CD4-positive, alpha-beta T cell treated with Interleukin-6 for 4 hours (primary cell): ENCODE measurements around the gene LDAH.

ENCODE experiments used
- DNase-seq: peaks from one replicate; pipeline ENCODE4 v3.0.0-alpha.2; 2020; ENCODE audit warnings: mixed read lengths

LDAH gene

DNA sequence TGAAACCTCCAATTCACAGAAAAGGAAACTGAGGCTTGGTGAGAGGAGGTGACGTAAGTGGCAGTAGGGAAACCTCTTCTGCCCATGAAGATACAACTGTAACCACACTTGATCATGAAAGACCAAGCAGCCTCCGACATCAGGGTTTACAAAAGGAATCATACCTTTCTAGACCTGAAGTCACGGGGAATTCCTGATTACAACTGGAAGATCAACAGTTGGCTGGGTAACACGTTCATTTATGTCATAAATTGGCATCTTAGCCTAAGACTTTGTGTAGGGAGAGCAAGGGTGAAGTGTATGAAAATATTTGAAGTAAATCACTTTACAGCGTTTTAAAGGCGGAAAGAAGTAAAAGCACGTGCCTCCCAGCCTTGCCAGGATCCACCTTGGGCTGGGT lies 172.9 kb downstream of the LDAH start:
- DNase-seq: no peak

DNA sequence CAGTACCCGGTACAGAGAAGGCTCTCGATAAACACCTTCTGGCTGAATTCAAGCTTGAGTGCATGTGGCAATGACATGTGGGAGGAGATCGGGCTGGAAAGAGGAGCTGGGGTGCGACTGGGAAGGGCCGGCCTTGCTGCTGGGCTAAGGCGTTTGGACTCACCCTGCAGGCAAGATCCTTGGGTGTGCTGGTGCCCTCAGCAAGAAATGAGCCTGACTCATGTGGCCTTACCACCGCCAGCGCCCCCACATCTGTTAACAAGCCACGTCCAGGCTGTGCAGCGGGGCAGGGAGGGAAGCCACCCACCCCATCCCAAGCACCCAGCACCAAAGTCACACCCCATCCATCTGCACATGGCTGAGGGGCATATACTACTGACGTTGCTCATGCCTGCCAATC lies 173.3 kb downstream of the LDAH start:
- no peak for DNase-seq

DNA sequence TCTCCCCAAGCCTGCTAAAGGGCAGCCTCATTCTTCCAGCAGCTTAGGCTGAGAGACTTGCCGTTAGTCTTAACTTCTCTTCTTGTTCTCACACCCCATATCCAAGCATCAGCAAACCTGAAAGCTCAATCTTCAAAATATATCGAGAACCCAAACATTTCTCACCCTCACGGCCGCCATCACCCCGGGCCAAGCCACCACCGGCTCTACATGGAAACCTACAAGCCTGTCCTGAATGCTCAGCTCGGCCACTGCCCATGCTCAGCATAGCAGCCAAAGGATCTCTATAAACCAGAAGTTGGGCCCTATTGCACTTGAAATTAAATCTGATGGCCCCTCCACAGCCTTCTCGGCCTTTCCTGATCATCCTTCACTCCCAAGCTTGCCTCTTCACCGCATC lies 174.1 kb downstream of the LDAH start:
- DNase-seq: no peak

- DNase-seq: no peak
Observed at GRCh38 chr2:20648206-20648605, 174.7 kb downstream of the LDAH start.

DNA sequence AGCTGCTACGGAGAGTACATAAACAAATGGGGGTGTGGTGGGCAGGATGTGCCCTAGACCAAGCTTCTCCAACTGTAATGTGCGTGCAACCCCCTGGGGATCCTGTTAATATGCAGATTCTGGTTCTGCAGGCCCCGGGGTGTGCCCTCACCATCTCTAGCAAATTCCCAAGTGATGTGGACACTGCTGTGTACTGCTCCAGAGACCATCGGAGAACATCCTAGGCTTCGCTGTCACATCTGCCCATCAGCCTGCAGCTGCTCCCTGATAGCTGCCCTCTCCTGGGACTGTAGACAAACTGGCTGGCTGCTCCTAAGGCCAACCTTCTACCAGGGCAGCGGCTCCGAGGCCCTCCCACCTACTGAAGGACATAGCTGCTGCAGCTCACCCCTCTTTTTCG lies 175.2 kb downstream of the LDAH start:
- DNase-seq: no peak

DNA sequence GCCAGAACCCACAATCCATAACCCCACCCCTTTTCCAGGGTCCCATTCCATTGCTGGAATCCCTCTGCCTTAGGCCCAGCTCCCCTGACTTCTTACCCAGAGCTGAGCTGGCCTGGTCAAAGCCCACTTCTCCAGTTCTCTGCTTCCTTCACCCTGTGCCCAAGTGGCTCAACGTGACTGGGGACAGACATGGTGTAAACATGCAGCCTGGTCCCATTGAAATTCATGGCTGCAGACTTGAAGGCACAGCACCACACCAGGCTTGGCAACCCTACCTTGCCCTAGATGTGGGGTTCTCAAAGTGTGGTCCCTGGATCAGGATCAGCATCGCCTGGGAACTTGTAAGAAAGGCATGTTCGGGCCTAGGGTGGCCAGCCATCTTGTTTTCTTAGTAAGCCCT lies 175.7 kb downstream of the LDAH start:
- DNase-seq: no peak

DNA sequence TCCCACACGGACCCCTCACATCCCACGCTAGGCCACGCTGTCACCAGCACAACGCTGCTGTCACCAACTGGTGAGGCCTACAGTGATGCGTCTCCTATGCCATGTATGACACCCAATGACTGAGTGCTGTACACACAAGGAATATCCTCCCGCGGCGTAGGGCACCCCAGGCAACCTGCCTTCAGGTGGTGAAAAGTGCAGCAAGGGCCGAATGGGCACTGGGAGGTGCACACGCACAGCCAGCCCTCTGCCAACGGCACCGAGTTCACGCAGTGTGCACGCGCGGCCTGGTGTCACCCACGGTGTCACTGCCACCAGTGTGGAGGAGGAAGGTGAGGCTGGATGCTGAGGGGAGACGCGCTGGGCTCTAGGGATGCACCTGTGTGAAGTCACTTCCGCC lies 176.5 kb downstream of the LDAH start:
- no peak for DNase-seq

DNA sequence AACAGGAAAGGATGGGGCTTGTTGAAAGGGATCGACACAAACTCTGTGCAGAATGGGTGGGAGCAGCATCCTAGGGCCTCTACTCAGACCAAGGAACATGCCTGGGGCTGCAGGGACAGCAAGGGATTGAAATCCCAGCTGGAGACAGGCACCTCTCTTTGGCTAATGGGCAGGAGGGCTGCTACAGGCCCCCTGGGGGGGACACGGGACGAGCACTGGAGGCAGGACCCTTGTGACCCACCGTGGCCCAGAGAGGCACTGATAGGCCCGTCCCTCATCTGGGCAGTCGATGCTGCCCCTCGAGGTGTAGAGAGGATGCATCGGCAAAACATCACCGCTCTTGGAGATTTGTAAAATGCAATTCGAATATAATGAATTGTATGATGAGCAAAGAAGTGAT lies 177.1 kb downstream of the LDAH start:
- no peak for DNase-seq

DNA sequence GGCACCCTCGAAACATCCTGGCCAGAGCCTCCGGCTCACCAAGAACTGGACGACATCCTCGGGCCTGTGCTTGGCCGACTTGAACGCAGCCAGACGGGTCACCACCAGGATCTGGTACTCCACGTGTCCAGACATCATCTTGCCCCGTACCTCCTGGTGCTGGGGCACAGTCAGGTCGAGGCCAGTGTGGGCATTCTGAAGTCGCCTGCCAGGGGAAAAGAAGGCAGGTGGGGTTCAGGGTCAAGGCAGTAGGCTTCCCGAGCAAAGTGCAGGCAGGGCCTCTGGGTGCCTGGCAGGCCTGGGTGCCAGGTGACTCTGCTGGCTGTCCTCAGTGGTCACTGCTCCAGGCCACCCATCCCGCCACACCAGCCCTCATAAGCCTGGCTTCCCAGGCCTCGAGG lies 177.6 kb downstream of the LDAH start:
- DNase-seq: no peak

DNA sequence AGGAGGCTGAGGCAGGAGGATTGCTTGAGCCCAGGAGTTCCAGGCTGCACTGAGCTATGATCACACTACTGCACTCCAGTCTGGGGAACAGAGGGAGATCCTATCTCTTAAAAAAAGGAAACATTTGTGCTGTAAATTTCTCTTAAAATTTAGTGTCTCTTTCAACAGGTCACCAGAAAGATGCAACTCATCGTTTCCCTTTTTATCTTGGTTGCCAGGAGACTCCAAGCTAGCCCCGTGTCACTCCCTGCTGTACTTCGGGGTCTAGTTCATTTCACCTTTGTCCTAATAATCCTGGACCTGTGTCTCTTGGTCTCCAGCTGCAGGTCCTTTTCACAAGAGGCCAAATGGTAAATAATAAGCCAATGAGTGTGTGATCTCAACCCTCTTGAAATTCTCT lies 179.1 kb downstream of the LDAH start:
- no peak for DNase-seq

DNA sequence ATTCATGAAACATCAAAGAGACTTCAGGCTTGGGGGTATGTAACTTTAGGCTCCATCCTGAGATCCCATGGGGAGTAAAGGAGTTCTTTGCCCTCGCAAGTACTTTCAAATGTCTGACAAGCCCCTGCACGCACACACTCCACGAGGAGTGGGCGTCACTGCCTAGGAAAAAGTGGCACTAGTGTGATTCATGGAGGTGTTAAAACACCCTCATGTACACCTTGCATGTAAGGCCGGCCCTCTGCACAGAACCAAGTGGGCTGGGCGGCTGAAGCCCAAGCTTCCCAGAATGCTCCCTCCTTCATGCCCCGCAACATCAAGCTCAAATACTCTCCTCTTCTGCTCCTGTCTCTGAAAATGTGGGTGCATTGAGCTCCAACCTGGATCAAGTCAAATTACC lies 179.8 kb downstream of the LDAH start:
- no peak for DNase-seq

GRCh38 chr2:20642055-20642971 lies 180.6 kb downstream of the LDAH start:
- DNase-seq: peak; percentile 81

DNA sequence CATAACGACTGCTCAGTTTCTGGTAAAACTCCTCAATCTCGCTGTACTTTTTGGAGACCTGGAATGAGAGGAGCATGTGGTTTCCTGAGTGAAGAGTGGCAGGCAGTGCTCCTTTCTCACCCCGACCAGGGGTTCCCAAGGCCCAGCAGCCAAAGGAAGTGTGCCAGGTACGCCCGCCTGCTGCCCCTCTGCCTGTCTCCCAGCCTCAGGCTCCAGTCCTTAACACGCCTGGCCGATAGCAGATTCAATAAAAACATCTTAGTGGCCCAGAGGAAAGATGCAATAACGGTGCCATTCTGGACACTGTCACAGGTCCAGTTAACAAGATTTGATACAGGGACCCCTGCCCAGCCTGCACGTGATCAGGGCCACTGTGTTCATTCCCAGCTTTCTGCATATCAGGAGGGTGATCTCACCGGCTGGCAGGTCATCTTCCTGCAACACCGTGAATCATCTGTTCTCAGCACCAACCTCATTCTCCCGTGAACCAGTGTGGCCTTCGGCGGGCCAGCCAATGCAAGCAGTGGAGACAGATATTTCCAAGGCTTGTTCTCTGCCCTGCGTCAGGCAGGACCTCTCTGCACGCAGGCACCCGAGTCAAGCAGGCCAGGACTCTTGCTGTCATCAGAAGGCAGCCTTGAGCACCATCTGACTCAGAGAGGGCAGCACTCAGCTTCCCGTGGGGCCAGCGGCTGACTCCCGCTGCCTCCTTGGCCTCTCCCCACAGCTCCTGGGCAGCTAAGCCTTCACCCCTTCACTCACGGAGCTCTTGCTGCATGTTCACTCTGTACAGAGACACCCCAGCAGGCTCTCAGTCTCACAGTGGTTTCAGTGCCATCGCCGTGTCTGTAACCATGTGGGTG lies 181.5 kb downstream of the LDAH start:
- DNase-seq: no peak

GRCh38 chr2:20640411-20641122 lies 182.3 kb downstream of the LDAH start:
- DNase-seq: no peak

GRCh38 chr2:20638646-20639430 lies 184.1 kb downstream of the LDAH start:
- no peak for DNase-seq

DNA sequence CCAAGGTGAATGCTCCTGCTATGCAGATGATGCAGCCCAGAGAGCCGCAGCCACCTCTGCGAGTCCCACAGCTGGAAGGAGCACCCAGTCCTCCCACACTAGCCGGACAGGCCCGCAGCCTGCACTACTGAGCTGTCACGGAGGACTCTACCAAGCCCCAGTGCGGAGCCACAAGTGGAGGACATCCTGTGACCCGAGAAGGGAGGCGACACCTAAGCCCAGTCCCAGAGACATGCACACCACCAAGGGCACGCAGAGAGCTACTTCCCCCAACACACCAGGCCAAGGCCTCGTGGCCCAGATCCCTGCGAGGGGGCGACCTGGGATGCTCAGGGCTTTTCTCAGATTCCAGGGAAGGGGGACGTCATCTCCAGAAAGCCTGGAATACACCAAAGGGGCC lies 184.9 kb downstream of the LDAH start:
- DNase-seq: no peak

GRCh38 chr2:20637147-20637546 lies 185.8 kb downstream of the LDAH start:
- DNase-seq: no peak

DNA sequence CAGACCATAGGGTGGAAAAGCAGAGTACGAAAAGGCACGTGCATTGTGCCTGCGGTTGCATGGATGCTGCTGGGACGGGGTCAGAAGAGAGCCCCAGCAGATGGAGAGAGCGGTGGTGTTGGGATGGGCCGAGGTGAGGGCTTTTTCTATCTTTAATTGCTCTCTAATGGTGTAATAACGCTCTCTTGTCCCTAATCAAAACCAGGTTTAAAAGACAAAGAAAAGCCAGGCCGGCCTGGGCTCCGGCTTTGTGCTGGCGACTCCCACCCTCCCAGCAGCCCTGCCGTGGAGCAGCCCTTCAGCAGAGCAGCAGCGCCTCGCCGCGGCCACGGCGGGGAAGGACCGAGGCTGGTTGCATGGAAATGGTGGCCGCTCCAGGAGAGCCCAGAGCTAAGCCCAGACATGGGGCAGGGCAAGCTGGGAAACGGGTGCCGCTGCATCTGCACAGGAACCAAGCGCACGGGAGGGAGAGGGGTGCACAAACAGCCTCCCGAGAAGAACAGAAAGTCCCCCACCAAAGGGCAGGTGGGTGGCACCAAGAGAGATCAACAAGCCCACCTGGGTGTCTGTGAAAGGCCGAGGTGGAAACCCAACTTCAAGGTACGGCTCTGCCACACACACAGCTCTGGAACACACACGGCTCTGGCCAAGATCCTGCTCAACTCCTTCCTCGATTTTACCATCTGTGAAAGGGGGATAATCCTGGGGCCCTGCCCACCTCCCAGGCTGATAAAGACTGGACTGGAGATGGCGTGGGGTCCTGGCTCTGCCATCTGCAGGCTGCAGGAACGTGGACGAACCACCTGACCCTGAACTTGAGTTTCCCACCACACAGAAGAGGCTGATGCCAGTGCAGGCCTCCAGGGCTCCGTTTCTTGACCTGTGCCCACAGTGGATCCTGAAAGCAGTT lies 187.0 kb downstream of the LDAH start:
- DNase-seq: peak; percentile 35

DNA sequence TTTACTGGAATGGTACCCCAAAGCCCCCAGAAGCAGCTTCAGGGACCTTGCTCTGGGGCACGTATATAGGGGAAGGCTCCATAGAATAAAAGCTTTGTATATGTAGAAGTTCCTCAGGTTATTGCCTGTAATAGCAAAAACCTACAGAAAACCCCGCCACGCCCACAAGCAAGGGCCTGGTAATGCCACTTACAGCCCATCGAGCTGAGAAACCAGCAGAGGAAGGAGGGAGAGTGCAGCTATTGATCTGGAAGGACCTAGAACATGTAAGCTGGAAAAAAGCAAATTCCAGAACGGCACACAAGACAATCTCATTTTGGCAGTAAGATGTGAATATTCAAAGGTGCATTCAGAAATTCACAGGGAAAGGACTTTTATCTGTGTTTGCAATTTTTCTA lies 187.8 kb downstream of the LDAH start:
- DNase-seq: no peak

- DNase-seq: no peak
Observed at GRCh38 chr2:20634507-20635112, 188.3 kb downstream of the LDAH start.
